ENCODE measurements around the gene CD44.

DNA sequence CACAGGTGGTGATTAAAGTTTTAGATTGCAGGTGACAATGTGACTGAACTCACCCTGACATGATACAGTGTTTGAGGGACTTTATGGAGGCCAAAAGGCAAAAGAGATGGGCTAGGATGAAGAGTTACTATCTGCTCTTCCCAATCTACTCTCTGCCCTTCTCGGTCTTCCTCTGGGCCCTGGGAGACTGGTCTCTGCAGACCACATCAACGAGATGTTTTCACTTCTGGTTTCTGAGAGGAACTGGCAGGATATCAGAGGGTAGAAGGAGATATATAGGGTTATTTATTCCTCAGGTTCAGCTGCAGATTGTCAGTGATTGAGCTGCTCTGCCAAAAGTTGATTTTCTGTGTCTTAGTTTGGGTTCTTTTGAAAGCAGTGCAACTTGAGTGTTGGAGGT lies 32.4 kb upstream of the CD44 start:
- TF ChIP-seq, protein P1, sequence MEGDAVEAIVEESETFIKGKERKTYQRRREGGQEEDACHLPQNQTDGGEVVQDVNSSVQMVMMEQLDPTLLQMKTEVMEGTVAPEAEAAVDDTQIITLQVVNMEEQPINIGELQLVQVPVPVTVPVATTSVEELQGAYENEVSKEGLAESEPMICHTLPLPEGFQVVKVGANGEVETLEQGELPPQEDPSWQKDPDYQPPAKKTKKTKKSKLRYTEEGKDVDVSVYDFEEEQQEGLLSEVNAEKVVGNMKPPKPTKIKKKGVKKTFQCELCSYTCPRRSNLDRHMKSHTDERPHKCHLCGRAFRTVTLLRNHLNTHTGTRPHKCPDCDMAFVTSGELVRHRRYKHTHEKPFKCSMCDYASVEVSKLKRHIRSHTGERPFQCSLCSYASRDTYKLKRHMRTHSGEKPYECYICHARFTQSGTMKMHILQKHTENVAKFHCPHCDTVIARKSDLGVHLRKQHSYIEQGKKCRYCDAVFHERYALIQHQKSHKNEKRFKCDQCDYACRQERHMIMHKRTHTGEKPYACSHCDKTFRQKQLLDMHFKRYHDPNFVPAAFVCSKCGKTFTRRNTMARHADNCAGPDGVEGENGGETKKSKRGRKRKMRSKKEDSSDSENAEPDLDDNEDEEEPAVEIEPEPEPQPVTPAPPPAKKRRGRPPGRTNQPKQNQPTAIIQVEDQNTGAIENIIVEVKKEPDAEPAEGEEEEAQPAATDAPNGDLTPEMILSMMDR (conservative IDR thresholded peaks at IDR 0.05 in 1 of 2, IDR thresholded peaks at IDR 0.05 in 1 of 2; ENCODE audit: low read depth in 1 of 2, low read length in 2 of 2) = no peak
- no peak for TF ChIP-seq EZH2 (IDR thresholded peaks at IDR 0.05; ENCODE audit: low read length, missing control alignments)
